HEK293 (cell line): ENCODE results near the gene TBRG1.

Source experiments
- CTCF ChIA-PET: fragments of 350-600 bp; formaldehyde crosslinking; extraction: SDS; loops from one replicate; lab custom pipeline; 2021; ENCODE audit warnings: antibody characterized with exemption; lab: Yijun Ruan, JAX
- POLR2A ChIA-PET: fragments of 300-600 bp; formaldehyde crosslinking; extraction: SDS; loops from one replicate; lab custom pipeline; 2020; ENCODE audit warnings: antibody characterized with exemption, inconsistent platforms; lab: Yijun Ruan, JAX
- H3K27ac ChIP-seq: fragments of 200-500 bp; sonication (Bioruptor generic); 2 replicates; pipeline ENCODE4 v1.5.1; 2014; ENCODE audit warnings: low read depth, low read length, control low read depth, inconsistent platforms; ENCODE audit errors: extremely low read depth
- H3K36me3 ChIP-seq, 2 experiments: fragments of 200-500 bp in 1 of 2; sonication (Bioruptor generic) in 1 of 2; 1 replicate in 1 of 2; 2 replicates in 1 of 2; pipeline ENCODE4 v1.5.1; 2014 to 2017; ENCODE audit warnings: inconsistent platforms in 2 of 2, low read length in 2 of 2; ENCODE audit not compliant: control insufficient read depth in 2 of 2, insufficient read depth in 1 of 2
- H3K4me1 ChIP-seq: fragments of 200-500 bp; sonication (Bioruptor generic); 2 replicates; pipeline ENCODE4 v1.5.1; 2014; ENCODE audit warnings: mild to moderate bottlenecking, low read length, inconsistent platforms; ENCODE audit not compliant: control insufficient read depth, insufficient read depth
- H3K4me3 ChIP-seq: 2 replicates; pipeline ENCODE4 v1.5.1; 2011; ENCODE audit warnings: low read depth, mild to moderate bottlenecking, control low read depth, low read length, moderate library complexity
- H3K9me3 ChIP-seq: fragments of 200-500 bp; sonication (Bioruptor generic); 2 replicates; pipeline ENCODE4 v1.5.1; 2014; ENCODE audit warnings: low read depth, low read length, inconsistent platforms; ENCODE audit not compliant: control insufficient read depth, insufficient read depth
- GLI2 ChIP-seq: fragments of 450-650 bp; formaldehyde crosslinking; IDR thresholded peaks from 2 replicates; pipeline ENCODE4; 2017; ENCODE audit warnings: missing biosample characterization, missing genetic modification characterization, low read depth, borderline replicate concordance
- IKZF3 ChIP-seq: fragments of 450-650 bp; IDR thresholded peaks from 2 replicates; pipeline ENCODE4 v1.5.0; 2018; ENCODE audit warnings: missing biosample characterization, mild to moderate bottlenecking, missing genetic modification characterization, moderate library complexity
- MEIS1 ChIP-seq: sonication (generic); formaldehyde crosslinking; IDR thresholded peaks from 2 replicates; pipeline ENCODE4 v1.8.1; 2022; ENCODE audit warnings: missing genetic modification reagents, mild to moderate bottlenecking, borderline replicate concordance
- PRDM1 ChIP-seq: fragments of 450-650 bp; formaldehyde crosslinking; IDR thresholded peaks from 2 replicates; pipeline ENCODE4; 2016; ENCODE audit warnings: missing biosample characterization, missing genetic modification characterization
- SP7 ChIP-seq: fragments of 450-650 bp; formaldehyde crosslinking; IDR thresholded peaks from 2 replicates; pipeline ENCODE4 v1.5.1; 2016; ENCODE audit warnings: missing biosample characterization, missing genetic modification characterization
- YY1 ChIP-seq: fragments of 450-650 bp; formaldehyde crosslinking; IDR thresholded peaks from 2 replicates; pipeline ENCODE4 v1.5.1; 2018; ENCODE audit warnings: missing biosample characterization, missing genetic modification characterization
- ZBTB21 ChIP-seq: fragments of 450-650 bp; formaldehyde crosslinking; IDR thresholded peaks from 2 replicates; pipeline ENCODE4 v1.5.1; 2017; ENCODE audit warnings: missing biosample characterization, missing genetic modification characterization
- ZBTB8A ChIP-seq: fragments of 450-650 bp; formaldehyde crosslinking; IDR thresholded peaks from 2 replicates; pipeline ENCODE4 v1.5.1; 2016; ENCODE audit warnings: missing biosample characterization, missing genetic modification characterization
- ZEB2 ChIP-seq: fragments of 450-650 bp; formaldehyde crosslinking; IDR thresholded peaks from 2 replicates; pipeline ENCODE4 v1.5.1; 2016; ENCODE audit warnings: missing biosample characterization, missing genetic modification characterization
- ZFP41 ChIP-seq: fragments of 450-650 bp; formaldehyde crosslinking; IDR thresholded peaks from 2 replicates; pipeline ENCODE4 v1.5.1; 2016; ENCODE audit warnings: missing biosample characterization, missing genetic modification characterization, borderline replicate concordance
- ZNF138 ChIP-seq: fragments of 450-650 bp; formaldehyde crosslinking; IDR thresholded peaks from 2 replicates; pipeline ENCODE4 v1.5.1; 2016; ENCODE audit warnings: missing biosample characterization, missing genetic modification characterization, borderline replicate concordance
- ZNF155 ChIP-seq: fragments of 450-650 bp; formaldehyde crosslinking; IDR thresholded peaks from 2 replicates; pipeline ENCODE4 v1.5.1; 2016; ENCODE audit warnings: missing biosample characterization, missing genetic modification characterization
- ZNF16 ChIP-seq: fragments of 450-650 bp; formaldehyde crosslinking; IDR thresholded peaks from 2 replicates; pipeline ENCODE4 v1.5.1; 2016; ENCODE audit warnings: low read depth, missing biosample characterization, missing genetic modification characterization
- ZNF175 ChIP-seq: fragments of 450-650 bp; formaldehyde crosslinking; IDR thresholded peaks from 2 replicates; pipeline ENCODE4 v1.5.1; 2016; ENCODE audit warnings: missing biosample characterization, missing genetic modification characterization
- ZNF19 ChIP-seq: fragments of 450-650 bp; formaldehyde crosslinking; IDR thresholded peaks from 2 replicates; pipeline ENCODE4; 2016; ENCODE audit warnings: missing biosample characterization, missing genetic modification characterization, low read depth
- ZNF202 ChIP-seq: fragments of 450-650 bp; formaldehyde crosslinking; IDR thresholded peaks from 2 replicates; pipeline ENCODE4 v1.5.1; 2016; ENCODE audit warnings: missing biosample characterization, missing genetic modification characterization, borderline replicate concordance
- ZNF223 ChIP-seq: fragments of 450-650 bp; formaldehyde crosslinking; IDR thresholded peaks from 2 replicates; pipeline ENCODE4 v1.5.1; 2016; ENCODE audit warnings: missing biosample characterization, missing genetic modification characterization
- ZNF366 ChIP-seq: fragments of 450-650 bp; formaldehyde crosslinking; conservative IDR thresholded peaks from 2 replicates; pipeline ENCODE4 v1.5.1; 2016; ENCODE audit warnings: missing biosample characterization, missing genetic modification characterization
- ZNF473 ChIP-seq: fragments of 450-650 bp; formaldehyde crosslinking; IDR thresholded peaks from 2 replicates; pipeline ENCODE4 v1.5.1; 2017; ENCODE audit warnings: missing biosample characterization, missing genetic modification characterization
- ZNF521 ChIP-seq: fragments of 450-650 bp; formaldehyde crosslinking; IDR thresholded peaks from 2 replicates; pipeline ENCODE4 v1.5.1; 2017; ENCODE audit warnings: missing biosample characterization, mild to moderate bottlenecking, missing genetic modification characterization
- ZNF701 ChIP-seq: fragments of 450-650 bp; formaldehyde crosslinking; IDR thresholded peaks from 2 replicates; pipeline ENCODE4 v1.5.1; 2016; ENCODE audit warnings: missing biosample characterization, missing genetic modification characterization
- ZSCAN23 ChIP-seq: fragments of 450-650 bp; formaldehyde crosslinking; IDR thresholded peaks from 2 replicates; pipeline ENCODE4 v1.5.1; 2016; ENCODE audit warnings: missing biosample characterization, missing genetic modification characterization
- TF ChIP-seq, protein P1 (sequence below): fragments of 450-650 bp; formaldehyde crosslinking; IDR thresholded peaks from 2 replicates; pipeline ENCODE4 v1.5.1; 2016; ENCODE audit warnings: missing biosample characterization, missing genetic modification characterization
- TF ChIP-seq, protein P2 (sequence below): fragments of 450-650 bp; formaldehyde crosslinking; IDR thresholded peaks from 2 replicates; pipeline ENCODE4 v1.5.1; 2016; ENCODE audit warnings: missing biosample characterization, missing genetic modification characterization
- TF ChIP-seq, protein P3 (sequence below): fragments of 450-650 bp; formaldehyde crosslinking; optimal IDR thresholded peaks from 2 replicates; pipeline ENCODE3; 2016; ENCODE audit warnings: missing biosample characterization, mild to moderate bottlenecking, missing genetic modification characterization
- TF ChIP-seq, protein P4 (sequence below): fragments of 450-650 bp; formaldehyde crosslinking; IDR thresholded peaks from 2 replicates; pipeline ENCODE4 v1.5.1; 2016; ENCODE audit warnings: missing biosample characterization, missing genetic modification characterization, low read depth
- TF ChIP-seq, protein P5 (sequence below): fragments of 450-650 bp; formaldehyde crosslinking; IDR thresholded peaks from 2 replicates; pipeline ENCODE4 v1.5.1; 2017; ENCODE audit warnings: missing biosample characterization, missing genetic modification characterization

Gene TBRG1

DNA sequence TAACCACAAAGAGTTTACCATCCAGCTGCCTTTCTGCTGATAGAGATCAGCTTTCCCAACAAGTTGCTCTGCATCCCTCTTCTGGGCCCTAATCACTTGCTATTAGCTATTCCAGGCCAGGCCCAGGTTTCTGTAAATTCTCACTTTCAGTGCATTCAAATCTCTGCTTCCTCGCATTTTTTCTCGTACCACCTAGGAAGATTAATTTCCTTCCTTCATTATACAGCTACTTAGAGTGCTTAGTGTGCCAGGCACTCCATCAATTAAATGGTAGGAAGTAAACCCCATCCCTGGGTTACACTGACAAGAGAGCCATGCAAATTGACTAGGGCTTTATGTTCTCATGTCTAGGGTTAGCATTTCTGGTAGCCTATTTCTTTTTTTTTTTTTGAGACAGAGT, 41.2 kb downstream of the TBRG1 start:
- Histone ChIP-seq H3K27ac (no peak overlapping the region), H3K9me3 (no peaks in the 10 kb centered on the region), H3K4me3 (no peak overlapping the region), H3K36me3 (peaks cover 0 to 5% of the 10 kb centered on the region in 2 experiments; a peak in 1 of 3 replicates), H3K4me1 (no peaks in the 10 kb centered on the region)
- ChIA-PET CTCF (interaction anchor here (1.0 to 1.1 kb wide), 3 partner anchors 20 to 129 kb away, joined by 3 to 4 read pairs (median 4); no protein-coding TSS in a partner anchor), POLR2A (no interaction called here)
- TF ChIP-seq ZBTB21 (tag by site-specific recombination) (no peak), ZNF175 (tag by site-specific recombination) (no peak), ZNF473 (no peak), IKZF3 (tag by site-specific recombination) (no peak), PRDM1 (no peak), SP7 (tag by site-specific recombination) (no peak), ZNF19 (tag by site-specific recombination) (no peak), ZNF366 (tag by site-specific recombination) (no peak), ZBTB8A (tag by site-specific recombination) (no peak), ZFP41 (no peak), YY1 (no peak)
- TF ChIP-seq, protein P1, sequence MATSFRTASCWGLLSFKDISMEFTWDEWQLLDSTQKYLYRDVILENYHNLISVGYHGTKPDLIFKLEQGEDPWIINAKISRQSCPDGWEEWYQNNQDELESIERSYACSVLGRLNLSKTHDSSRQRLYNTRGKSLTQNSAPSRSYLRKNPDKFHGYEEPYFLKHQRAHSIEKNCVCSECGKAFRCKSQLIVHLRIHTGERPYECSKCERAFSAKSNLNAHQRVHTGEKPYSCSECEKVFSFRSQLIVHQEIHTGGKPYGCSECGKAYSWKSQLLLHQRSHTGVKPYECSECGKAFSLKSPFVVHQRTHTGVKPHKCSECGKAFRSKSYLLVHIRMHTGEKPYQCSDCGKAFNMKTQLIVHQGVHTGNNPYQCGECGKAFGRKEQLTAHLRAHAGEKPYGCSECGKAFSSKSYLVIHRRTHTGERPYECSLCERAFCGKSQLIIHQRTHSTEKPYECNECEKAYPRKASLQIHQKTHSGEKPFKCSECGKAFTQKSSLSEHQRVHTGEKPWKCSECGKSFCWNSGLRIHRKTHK (tag by site-specific recombination): no peak
- TF ChIP-seq, protein P2, sequence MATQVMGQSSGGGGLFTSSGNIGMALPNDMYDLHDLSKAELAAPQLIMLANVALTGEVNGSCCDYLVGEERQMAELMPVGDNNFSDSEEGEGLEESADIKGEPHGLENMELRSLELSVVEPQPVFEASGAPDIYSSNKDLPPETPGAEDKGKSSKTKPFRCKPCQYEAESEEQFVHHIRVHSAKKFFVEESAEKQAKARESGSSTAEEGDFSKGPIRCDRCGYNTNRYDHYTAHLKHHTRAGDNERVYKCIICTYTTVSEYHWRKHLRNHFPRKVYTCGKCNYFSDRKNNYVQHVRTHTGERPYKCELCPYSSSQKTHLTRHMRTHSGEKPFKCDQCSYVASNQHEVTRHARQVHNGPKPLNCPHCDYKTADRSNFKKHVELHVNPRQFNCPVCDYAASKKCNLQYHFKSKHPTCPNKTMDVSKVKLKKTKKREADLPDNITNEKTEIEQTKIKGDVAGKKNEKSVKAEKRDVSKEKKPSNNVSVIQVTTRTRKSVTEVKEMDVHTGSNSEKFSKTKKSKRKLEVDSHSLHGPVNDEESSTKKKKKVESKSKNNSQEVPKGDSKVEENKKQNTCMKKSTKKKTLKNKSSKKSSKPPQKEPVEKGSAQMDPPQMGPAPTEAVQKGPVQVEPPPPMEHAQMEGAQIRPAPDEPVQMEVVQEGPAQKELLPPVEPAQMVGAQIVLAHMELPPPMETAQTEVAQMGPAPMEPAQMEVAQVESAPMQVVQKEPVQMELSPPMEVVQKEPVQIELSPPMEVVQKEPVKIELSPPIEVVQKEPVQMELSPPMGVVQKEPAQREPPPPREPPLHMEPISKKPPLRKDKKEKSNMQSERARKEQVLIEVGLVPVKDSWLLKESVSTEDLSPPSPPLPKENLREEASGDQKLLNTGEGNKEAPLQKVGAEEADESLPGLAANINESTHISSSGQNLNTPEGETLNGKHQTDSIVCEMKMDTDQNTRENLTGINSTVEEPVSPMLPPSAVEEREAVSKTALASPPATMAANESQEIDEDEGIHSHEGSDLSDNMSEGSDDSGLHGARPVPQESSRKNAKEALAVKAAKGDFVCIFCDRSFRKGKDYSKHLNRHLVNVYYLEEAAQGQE: no peak
- TF ChIP-seq, protein P3, sequence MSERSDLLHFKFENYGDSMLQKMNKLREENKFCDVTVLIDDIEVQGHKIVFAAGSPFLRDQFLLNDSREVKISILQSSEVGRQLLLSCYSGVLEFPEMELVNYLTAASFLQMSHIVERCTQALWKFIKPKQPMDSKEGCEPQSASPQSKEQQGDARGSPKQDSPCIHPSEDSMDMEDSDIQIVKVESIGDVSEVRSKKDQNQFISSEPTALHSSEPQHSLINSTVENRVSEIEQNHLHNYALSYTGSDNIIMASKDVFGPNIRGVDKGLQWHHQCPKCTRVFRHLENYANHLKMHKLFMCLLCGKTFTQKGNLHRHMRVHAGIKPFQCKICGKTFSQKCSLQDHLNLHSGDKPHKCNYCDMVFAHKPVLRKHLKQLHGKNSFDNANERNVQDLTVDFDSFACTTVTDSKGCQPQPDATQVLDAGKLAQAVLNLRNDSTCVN (tag by site-specific recombination): no peak

DNA sequence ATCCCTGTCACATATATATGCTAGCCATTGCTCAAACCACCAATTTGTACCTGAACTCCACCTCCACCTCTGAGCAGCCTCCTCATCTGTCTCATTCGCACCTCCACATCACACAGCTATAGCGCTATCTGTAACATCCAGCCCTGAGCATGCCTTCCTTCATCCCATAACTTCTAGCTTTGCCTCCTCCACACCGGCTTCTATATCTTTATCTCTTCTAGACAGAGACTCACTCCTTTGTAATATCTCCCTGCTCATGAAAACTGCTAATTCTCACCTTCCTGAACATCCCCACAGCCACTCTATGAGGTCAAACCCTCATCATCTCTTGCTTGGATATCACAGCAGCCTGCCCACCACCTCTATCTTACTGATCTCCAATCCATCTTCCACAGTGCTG, 44.9 kb downstream of the TBRG1 start:
- Histone ChIP-seq H3K27ac (no peak overlapping the region), H3K4me1 (no peaks in the 10 kb centered on the region; the same call in 1 of the 2 replicates), H3K4me3 (no peak overlapping the region), H3K9me3 (no peaks in the 10 kb centered on the region), H3K36me3 (peaks cover 0 to 5% of the 10 kb centered on the region in 2 experiments; a peak in 1 of 3 replicates)
- ChIA-PET CTCF (interaction anchor here (0.9 to 1.4 kb wide), 2 partner anchors 126 to 169 kb away, joined by 3 read pairs; no protein-coding TSS in a partner anchor), POLR2A (no interaction called here)
- no peak for TF ChIP-seq ZNF202
- TF ChIP-seq ZEB2: no peak
- TF ChIP-seq MEIS1 (CRISPR knock-in tag): no peak
- TF ChIP-seq, protein P4, sequence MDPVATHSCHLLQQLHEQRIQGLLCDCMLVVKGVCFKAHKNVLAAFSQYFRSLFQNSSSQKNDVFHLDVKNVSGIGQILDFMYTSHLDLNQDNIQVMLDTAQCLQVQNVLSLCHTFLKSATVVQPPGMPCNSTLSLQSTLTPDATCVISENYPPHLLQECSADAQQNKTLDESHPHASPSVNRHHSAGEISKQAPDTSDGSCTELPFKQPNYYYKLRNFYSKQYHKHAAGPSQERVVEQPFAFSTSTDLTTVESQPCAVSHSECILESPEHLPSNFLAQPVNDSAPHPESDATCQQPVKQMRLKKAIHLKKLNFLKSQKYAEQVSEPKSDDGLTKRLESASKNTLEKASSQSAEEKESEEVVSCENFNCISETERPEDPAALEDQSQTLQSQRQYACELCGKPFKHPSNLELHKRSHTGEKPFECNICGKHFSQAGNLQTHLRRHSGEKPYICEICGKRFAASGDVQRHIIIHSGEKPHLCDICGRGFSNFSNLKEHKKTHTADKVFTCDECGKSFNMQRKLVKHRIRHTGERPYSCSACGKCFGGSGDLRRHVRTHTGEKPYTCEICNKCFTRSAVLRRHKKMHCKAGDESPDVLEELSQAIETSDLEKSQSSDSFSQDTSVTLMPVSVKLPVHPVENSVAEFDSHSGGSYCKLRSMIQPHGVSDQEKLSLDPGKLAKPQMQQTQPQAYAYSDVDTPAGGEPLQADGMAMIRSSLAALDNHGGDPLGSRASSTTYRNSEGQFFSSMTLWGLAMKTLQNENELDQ (tag by site-specific recombination): no peak
- no peak for TF ChIP-seq ZNF521 (tag by site-specific recombination)
- TF ChIP-seq ZNF701: no peak
- TF ChIP-seq ZNF138: no peak
- TF ChIP-seq GLI2: no peak
- no peak for TF ChIP-seq ZNF16 (tag by site-specific recombination)
- TF ChIP-seq, protein P5, sequence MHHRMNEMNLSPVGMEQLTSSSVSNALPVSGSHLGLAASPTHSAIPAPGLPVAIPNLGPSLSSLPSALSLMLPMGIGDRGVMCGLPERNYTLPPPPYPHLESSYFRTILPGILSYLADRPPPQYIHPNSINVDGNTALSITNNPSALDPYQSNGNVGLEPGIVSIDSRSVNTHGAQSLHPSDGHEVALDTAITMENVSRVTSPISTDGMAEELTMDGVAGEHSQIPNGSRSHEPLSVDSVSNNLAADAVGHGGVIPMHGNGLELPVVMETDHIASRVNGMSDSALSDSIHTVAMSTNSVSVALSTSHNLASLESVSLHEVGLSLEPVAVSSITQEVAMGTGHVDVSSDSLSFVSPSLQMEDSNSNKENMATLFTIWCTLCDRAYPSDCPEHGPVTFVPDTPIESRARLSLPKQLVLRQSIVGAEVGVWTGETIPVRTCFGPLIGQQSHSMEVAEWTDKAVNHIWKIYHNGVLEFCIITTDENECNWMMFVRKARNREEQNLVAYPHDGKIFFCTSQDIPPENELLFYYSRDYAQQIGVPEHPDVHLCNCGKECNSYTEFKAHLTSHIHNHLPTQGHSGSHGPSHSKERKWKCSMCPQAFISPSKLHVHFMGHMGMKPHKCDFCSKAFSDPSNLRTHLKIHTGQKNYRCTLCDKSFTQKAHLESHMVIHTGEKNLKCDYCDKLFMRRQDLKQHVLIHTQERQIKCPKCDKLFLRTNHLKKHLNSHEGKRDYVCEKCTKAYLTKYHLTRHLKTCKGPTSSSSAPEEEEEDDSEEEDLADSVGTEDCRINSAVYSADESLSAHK: no peak
- no peak for TF ChIP-seq ZNF223
- no peak for TF ChIP-seq ZSCAN23
- no peak for TF ChIP-seq ZNF155 (tag by site-specific recombination)
